Stimulated activated CD8-positive, alpha-beta memory T cell treated with anti-CD3 and anti-CD28 coated beads, Interleukin-2, amount 100 ng/mL, for 1 hour (primary cell): Measurements from ENCODE around the gene FBXL17.

Experiments
- DNase-seq, 2 donors: peaks; one replicate each; pipeline ENCODE4 v3.0.0-alpha.2; 2020; ENCODE audit warnings: low read depth in 2 of 2

The FBXL17 gene

DNA sequence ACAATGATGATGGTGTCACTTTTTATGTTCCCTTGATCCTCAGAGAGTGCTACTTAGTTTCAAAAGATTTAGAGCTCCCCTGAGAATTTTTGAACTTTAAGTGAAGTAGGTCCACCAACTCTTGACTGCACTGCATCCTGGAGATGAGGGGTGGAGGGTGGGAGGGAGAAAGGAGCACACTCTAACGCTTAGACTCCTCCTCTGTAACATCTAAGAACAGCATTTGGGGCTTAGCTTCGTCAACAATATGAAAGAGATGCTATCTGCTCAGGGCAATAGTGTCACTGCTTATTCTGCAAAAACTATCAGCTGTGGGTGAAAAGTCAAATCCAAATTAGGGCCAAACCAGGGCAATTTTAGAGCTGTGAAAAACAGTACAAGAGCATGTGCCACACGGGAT, 468.4 kb downstream of the FBXL17 start:
- DNase-seq: no peak

DNA sequence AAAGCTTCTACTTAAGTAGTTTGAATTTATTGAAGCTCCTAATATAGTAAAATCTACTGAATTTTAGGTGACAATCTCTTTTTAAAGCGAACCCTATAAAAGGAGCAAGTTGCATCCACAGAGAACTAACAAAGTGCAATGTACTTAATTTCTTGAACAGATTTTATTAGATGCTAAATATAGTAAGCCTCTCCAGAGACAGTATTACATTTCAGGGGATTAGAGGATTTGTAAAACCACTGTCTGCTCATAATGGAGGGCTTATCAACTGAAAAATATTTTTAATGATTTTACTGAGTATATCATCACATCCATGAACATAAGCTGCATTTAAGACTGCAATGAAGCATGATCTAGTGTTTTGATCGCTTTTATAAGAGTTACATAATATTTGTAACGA, 481.2 kb downstream of the FBXL17 start:
- no peak for DNase-seq

DNA sequence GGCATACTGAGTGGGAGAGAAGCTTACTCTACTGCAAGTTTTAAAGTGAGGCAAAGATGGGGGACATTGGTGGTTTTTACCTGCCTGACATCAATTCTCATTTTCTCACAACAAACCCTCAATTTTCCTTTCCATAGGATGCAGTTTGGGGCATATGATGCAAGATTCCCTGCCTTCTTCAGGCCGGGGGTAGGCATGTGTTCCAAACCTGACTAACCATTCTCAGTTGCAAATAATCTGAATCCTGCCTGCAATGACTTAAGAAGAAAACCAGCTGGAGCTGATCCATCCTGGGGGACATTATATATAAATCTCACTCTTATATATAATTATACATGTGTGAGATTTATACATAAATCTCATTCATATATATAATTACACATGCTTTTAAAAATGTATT, 487.5 kb downstream of the FBXL17 start:
- no peak for DNase-seq

DNA sequence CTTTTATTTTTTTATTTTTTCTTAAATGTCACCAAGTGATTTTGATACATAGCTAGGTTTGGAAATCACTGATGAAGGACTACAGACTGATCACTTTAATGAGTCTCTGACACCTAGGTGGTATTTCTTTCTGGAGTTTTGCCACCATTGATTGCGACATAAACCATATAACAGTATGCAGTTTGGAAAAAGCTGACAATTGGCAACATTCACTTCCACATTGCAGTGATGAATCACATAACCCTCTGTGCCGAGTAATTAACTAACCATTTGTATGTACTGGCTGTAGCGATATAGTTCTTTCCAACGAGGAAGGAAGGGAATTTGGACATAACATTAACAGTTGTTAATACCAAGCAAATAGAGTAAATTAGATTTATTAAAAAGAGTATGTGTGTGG, 488.3 kb downstream of the FBXL17 start:
- DNase-seq: no peak

DNA sequence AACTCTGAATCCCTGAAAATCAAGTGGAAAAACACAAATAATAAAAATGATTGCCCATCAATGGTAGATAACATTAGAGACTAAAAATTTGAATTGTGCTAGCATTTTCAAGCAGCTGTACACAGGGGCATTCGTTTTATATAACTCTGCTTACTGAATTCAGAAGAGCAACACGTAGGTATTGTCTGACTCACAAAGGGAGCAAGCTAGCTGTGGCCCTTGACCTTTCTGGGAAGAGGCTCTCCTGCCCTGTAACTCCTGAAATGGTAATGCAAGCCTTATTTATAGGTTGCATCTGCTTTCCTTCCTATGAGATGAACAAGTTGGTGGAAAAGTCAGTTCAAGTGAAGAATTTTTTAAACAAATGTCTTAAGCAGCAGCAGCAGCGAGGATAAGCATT, 492.5 kb downstream of the FBXL17 start:
- no peak for DNase-seq

DNA sequence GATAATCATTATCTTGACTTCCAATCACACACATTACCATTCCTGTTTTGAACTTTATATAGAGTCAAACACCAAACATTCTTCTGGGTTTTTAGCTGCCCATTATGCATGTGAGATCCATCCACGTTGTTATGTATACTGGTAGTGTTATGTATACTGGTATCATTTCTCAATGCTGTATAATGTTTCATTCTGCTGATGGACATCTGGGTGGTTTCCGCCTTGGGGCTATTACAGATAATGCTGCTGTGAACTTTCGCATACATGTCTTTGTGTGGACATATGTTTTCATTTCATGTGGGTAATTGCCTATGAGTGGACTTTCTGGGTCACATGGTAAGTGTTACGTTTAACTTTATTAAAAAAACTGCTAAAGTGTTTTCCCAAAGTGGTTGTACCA, 493.4 kb downstream of the FBXL17 start:
- DNase-seq: no peak

DNA sequence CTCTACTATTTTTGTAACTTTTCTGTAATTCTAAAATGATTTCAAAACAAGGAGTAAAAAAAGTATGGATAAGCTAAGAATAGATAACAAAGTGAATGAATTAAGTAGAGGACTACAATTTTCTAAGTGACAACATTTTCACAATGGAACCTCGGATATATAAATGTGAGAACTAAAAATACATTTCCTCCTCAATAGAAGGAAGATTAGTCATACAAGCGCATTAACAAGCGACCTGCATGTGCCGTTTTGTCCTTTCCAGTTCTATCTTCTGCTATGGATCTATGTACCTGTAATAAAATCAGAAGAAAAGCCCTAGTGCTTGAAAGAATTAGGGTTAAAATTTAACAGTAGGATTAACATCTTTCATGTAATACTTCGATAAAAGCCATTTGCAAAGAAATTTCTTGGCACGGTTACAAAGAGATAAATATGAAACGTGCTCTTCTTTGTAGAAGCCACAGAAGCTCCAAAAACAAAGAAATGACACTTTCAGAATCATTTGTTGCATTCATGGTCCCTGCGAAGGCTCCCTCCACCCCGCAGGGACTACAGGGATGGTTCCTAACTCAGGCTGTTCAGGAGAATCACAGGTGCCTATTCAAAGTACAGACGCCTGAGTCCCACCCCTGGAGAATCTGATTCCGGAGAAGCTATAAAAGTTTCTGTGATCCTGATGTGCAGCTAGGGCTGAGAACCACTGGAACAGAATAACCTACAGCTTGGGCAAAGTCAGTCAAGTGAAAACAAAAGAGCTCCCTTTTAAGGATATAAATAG, 494.5 kb downstream of the FBXL17 start:
- DNase-seq: no peak

DNA sequence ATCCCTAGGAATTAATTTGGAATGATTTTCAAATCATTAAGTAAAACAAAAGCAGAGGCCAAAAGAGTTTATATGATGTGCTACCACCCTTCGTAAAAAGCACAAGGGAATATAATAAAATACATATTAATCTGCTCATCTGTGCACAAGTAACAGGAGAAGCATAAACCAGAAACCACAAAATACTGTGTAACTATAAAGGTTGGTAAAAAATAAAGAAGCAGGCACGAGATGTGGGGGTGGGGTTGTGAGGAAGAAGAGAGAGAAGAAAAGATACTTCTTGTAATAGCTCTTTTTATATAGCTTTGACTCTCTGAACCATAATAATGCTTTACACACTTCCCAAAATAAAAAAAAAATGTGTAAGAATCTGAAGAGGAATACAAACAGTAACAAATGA, 496.3 kb downstream of the FBXL17 start:
- DNase-seq: no peak

DNA sequence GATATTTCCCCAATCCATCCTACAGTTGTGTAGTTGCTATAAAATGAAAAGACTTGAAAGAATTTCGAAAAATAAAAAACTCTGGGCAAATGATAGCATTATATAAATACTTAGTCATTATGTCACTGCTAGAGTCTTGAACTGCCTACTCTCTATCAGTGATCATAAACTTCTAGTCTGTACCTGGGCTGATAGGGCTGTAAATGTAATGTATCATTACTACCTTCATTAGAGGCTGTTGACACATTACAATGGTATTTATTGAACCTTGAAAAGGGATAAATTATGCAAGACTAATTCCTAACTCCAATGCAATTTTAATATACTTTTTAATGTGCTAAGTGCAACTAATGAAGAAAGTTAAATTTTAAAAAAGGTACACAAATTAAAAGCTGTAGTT, 497.0 kb downstream of the FBXL17 start:
- DNase-seq: no peak

DNA sequence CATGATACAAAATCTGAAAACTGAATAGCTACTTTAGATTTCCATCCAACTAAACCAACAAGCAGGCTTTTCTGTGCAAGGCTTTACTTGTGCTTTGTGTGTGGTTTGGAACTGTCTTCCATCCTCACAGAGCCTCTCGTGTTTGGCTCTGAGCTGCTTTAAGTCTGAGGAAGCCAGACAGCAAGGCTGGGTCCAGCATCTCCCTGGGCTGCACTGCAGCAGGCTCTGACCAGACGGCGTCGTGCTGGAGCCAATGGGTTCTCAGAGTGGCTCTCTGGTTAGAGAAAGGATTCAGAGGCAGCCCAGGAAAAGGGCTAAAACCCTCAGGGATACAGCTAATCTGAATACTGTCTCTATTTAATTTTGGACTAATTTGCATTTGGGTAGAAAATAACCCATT, 503.2 kb downstream of the FBXL17 start:
- no peak for DNase-seq

DNA sequence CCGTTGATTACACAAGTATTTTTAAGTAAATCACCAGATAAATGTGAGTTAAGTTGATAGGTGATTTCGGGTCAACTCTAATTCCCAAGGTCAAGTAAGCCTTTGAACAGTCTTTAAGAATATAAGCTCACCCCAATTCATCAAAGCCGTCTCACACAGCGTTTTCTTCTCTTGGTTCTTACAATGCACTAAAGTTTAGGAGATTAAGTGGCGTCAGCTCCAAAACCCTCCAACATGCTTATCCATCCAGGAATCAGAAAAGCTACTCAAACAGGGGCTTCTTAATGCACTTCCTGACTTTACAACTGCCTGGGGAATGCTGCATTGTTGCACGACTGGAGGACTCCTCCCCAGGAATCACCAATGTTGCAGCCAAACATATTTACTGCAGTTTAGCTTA, 505.0 kb downstream of the FBXL17 start:
- no peak for DNase-seq

DNA sequence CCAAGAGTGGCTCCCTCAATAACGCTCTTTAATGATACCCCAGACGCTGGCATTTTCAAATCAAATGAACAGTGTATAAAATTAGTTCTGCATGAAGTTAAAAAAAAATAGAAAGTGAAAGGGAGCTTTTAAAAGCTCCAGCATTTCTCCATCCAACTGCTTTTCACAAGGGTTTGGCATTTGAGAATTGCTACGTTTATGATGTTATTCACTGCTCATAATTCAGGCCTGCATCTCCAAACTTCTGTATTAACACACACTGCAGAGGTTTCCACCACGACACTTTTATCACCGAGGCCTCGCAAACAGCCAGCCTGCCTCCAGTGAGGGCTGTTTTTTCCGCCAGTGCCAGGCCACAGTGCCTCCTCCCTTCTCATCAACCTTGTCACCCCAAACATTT, 505.6 kb downstream of the FBXL17 start:
- DNase-seq: no peak

DNA sequence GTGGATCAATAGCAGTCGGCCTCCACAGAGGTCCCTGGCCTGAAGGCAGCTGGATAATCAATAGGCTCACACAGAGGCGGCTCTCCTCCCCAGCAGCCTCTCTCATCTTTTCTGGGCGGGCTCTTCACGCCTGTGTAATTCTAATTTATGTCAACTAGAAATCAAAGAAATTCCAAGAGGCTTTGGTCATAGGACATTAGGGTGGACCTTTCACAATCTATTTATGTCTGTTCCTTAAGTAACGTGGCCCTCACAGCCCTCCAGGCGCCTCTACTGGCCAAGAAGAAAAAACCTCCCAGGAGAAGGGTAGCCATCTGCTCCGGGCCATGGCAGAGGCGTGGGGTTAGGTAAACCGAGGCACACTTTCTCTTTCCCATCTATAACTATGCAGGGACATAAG, 506.1 kb downstream of the FBXL17 start:
- DNase-seq: no peak

DNA sequence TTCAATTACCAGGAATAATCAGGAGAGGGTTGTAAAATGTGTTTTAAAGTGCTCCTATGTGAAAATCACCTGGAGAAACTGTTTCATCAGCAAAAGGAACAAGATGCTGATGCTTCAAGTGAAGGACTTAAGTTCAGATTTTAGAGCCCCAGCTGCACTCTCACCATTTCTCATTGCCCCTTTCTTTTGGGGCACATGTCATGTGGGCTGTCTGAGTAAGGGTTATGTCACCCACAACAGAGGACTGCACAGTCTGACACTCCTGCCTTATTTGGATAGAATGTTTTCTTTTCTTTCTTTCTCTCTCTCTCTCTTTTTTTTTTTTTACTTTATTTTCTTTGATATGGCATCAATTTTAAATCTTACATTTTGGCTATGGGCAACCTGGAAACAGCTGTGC, 507.1 kb downstream of the FBXL17 start:
- DNase-seq: no peak

DNA sequence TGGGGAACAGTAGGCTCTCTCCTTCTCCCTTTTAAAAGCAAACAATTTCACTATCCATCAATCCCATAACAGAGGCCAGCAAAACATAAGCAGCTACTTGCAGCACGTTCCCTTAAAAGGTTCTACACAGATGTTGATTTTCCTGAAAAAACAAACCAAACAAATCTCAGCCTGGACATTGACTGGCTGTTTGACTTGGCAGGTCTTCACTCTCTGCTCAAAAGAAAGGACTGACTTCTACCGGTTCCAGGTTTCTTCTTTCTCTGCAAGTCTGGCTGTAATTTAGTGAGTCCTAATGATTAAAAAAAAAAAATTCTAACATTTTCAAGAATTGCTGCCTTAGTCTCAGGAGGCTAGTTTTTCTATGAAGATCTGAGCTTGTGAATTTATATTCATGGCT, 508.0 kb downstream of the FBXL17 start:
- no peak for DNase-seq

DNA sequence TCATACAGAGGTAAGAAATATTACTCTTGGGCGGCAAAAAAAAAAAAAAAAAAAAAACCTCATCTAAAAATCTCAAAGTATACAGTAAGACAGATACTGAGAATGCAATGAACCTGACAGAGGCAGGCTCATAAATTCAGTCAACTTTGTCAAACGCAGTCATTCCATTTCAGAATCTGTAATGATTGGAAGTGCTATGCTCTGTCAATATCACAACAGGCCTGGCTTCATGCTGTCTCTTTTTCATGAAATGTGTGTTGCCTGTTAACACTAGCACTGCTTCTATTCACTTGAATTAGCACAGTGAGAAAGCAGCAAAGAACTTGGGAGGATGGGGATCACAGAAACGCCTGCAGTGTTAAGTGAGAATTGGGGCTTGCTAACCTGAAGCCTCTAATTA, 510.9 kb downstream of the FBXL17 start:
- no peak for DNase-seq

DNA sequence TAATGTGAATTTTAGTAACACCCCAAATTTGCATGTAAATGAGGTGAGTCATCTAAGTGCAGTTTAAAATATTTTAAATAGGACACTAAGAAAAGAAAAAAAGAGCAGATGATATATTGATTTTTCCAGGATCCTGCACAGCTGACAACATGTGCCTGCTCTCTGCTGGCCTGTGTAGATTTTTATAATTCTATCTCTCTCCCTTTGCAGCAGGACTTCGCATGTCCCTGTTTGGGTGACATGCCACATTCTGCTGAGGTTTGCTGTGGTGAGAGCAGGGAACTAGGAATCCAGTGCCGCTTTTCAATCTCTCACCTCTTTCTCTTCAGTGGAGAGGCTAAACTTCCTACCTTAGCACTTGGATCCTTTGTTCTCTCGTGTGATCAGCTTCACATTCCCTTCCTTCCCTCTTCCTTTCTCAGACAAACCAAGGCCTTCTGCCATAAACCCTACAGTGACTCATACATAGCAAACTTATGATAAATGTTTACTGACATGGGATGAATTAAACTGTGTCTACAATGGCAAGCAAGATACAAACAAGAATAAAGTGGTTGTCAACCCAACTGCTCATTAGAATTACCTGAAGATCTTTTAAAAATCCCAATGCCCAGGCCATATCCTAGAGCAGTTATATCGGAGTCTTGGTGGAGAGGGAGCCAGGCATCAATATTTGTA, 512.3 kb downstream of the FBXL17 start:
- no peak for DNase-seq

DNA sequence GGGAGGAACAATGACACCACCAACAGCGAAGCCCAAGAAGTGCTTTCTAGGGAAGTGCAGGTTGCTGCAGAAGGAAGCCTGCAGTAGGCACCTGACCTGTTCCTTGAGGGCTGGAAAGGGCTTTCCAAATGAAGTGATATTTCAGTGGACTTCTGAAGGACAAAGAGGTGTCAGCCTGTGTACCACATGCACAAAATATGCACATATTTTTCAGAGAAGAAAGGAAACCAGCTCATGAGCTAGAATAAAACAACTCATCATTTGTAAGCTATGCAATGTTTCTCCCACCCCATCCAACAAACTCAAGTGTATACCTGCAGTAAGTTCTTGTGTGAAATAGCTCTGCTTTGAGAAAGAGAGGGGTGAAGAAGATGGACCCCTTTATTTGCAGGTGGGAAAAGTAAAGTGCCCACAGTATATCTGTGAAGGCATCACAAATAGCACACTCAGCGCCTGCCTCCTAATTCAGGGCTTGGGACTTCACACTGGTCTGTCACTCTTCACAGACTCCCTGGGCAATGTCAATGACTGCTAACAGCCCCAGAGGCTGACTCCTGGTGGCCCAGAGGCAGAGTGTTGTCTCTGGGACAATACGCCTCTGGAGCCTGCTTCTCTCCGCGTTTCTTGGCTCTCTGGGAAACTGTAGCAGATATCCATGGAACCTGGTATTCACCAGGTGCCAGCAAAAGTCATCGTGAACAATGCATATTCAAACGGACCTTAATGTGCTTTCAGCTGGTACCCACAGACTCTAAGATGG, 513.1 kb downstream of the FBXL17 start:
- no peak for DNase-seq

DNA sequence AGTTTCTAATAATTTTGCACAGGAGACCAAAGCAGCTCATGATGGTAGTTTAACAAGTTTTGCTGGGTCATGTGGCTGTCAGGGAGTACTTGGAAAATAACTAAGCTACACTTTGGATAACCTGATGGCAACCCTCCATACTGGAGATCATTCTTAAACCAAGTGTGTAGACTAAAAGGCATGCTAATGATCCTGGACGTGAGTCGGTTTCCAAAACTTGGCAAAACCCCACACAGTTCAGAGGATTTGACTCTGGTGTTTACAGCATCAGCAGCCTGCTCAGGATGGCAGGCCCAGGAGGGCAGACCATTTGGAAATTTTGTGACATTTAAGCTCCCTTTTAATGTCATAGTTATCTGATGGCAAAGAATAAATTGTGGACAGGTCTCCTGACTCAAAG, 514.6 kb downstream of the FBXL17 start:
- no peak for DNase-seq

DNA sequence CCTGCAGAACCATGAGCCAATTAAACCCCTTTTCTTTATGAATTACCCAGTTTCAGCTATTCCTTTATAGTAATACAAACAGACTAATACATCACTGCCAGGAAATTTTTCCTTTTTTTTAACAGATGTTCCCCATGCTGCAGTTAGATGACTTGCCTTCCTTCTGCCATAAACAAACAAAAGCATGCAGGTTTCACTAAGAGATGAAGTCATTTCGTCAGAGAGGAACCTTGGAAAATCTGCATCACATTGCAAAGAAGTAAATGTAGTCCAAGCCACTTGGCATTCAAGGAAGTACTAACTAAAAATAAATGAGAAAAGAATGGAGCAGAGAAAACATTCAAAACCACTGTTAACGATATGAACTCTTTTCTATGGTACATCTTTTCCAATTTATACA, 517.1 kb downstream of the FBXL17 start:
- DNase-seq: no peak

DNA sequence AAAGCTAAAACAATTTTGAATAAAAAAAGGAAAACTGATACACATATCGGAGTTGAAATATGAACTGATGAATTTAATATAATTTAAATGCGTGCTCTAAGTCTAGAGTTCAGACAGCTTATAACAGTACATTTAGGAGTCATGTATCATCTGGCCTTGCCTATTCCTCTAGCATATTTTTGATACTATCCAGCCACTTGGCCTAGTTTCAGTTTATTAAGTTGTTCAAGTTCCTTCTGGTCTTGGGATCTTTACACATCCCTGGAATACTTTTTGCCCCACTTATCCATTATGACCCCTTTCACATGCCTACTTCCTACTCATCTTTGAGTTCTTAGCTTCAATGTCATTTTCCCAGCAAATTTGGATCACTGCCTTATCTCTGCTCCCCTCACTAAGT, 518.8 kb downstream of the FBXL17 start:
- DNase-seq: no peak

DNA sequence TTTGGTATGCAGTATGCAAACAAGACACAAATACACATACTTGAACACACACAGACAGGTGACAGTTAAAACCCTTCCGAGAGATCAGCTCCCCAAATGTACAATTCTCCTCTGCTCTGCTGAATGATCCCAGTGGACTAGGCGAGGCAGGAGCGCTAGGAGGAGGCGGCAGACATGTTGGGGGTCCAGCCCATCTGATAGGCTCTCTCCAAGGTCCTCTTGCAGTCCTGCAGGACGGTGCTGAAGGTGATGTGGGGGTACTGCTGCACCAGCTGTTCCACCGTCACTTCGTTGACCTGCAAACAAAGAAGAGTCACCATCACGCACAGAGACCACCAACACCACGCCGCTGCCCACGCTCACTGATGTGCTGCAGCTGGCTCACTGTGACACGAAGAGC, 520.3 kb downstream of the FBXL17 start:
- DNase-seq: no peak

DNA sequence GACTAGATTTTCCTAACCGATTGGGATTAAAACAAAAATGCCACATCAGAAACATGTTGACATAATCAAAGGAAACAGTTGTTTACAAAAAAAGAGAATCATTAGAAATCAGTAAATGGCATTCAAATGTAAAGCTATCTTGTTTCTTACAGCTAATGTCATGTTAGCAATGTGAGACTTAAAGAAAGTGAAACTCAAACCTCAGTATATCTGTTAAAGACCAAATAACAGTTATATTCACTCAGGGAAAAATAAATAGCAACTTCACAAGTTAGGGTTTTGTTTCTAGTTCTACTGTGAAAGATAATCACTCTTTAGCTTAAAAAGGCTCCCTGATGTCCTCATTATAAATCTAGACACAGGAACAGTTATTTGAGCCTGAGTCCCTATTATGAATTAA, 521.9 kb downstream of the FBXL17 start:
- DNase-seq: no peak
